ENCODE measurements around the gene SCAPER. TPM values are rescaled to one million over a fixed set of nuclear protein-coding genes. Genes with fewer than 3 reads are reported as not detected.
"Not testable (repeated sequence)": the region's sequence is repeated elsewhere in the genome, so short reads cannot be mapped to it uniquely, and the experiment has no call there.

SCAPER gene
- total RNA-seq, 2 donors from 2014 or later, result 15.2 to 17.8 TPM

DNA sequence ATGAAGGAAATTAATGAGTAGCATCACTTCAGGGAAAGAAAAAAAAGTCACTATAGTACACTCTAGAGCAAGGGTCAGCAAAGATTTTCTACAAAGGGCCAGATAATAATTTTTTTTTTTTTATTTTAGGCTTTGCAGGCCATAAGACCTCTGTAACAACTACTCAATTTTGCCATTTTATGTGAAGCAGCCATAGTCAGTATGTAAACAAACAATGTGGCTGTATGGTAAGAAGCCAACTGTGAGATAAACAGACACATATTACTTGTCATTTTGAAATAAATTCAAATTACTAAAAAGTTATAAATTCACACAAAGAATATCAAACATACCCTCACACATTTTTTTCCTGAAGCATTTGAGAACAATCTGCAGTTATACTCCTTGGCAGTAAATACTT, 40.6 kb downstream of the SCAPER start:
- Histone ChIP-seq H3K9ac (ENCODE audit: low read depth in 2 of 2, low read length in 2 of 2) (no peak overlapping the region), H3K9me3 (no peaks in the 10 kb centered on the region), H3K4me1 (no peaks in the 10 kb centered on the region), H3K27ac (no peak overlapping the region), H3K4me3 (no peak overlapping the region), H3K27me3 (no peaks in the 10 kb centered on the region), H3K36me3 (no peaks in the 10 kb centered on the region)
- intact Hi-C loops (cut with DNase I), result no loop called here
- no peak for DNase-seq
- TF ChIP-seq, protein P1, sequence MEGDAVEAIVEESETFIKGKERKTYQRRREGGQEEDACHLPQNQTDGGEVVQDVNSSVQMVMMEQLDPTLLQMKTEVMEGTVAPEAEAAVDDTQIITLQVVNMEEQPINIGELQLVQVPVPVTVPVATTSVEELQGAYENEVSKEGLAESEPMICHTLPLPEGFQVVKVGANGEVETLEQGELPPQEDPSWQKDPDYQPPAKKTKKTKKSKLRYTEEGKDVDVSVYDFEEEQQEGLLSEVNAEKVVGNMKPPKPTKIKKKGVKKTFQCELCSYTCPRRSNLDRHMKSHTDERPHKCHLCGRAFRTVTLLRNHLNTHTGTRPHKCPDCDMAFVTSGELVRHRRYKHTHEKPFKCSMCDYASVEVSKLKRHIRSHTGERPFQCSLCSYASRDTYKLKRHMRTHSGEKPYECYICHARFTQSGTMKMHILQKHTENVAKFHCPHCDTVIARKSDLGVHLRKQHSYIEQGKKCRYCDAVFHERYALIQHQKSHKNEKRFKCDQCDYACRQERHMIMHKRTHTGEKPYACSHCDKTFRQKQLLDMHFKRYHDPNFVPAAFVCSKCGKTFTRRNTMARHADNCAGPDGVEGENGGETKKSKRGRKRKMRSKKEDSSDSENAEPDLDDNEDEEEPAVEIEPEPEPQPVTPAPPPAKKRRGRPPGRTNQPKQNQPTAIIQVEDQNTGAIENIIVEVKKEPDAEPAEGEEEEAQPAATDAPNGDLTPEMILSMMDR (IDR thresholded peaks at IDR 0.05), result no peak

DNA sequence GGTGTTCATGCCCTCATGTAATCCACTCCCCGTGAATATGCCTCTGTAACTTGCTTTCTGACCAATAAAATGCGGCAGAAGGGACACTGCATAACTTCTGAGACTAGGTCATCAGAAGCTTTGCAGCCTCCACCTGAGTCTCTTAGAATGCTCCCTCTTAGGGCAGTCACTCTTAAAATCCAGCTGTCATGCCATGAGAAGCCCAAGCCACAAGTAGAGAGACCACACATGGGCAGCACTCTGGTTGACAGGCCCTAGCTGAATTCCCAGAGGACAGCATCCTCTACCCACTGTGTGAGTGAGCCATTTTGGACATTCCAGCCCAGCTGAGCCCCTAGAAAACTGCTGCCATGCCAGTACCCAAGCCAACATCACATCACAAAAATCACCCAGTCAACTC, 41.4 kb downstream of the SCAPER start:
- H3K36me3 ChIP-seq, result no peaks in the 10 kb centered on the region
- H3K27me3 ChIP-seq, result no peaks in the 10 kb centered on the region
- TF ChIP-seq, protein P1 (IDR thresholded peaks at IDR 0.05), result no peak
- no peaks in the 10 kb centered on the region for H3K4me1 ChIP-seq
- H3K9ac ChIP-seq (ENCODE audit: low read depth in 2 of 2, low read length in 2 of 2), result no peak overlapping the region
- H3K4me3 ChIP-seq, result no peak overlapping the region
- DNase-seq, result no peak
- intact Hi-C loops (cut with DNase I), result no loop called here
- no peak overlapping the region for H3K27ac ChIP-seq
- H3K9me3 ChIP-seq, result no peaks in the 10 kb centered on the region

DNA sequence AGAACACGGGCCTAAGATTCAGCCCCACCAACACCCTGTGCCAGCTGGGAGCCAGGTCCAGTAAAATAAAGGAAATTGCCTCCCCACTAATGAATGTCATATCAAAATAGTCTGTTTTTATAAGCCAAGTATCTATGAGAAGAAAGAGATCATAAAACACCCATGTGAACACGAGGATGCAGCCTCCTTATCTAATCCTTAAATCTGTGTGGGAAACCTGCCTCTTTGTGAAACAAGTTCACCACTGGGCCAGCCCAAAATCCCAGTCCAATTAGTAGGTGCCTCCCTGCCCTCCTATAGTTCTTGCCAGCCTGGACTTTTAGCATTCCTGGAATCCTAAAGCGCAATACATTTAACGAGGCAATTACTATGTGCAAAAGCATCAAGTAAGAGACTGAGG, 42.0 kb downstream of the SCAPER start:
- no peak overlapping the region for H3K9ac ChIP-seq (ENCODE audit: low read depth in 2 of 2, low read length in 2 of 2)
- H3K27ac ChIP-seq, result no peak overlapping the region
- TF ChIP-seq, protein P1 (IDR thresholded peaks at IDR 0.05), result no peak
- intact Hi-C loops (cut with DNase I), result no loop called here
- no peaks in the 10 kb centered on the region for H3K27me3 ChIP-seq
- no peaks in the 10 kb centered on the region for H3K4me1 ChIP-seq
- H3K4me3 ChIP-seq, result no peak overlapping the region
- no peaks in the 10 kb centered on the region for H3K9me3 ChIP-seq
- H3K36me3 ChIP-seq, result no peaks in the 10 kb centered on the region
- no peak for DNase-seq

DNA sequence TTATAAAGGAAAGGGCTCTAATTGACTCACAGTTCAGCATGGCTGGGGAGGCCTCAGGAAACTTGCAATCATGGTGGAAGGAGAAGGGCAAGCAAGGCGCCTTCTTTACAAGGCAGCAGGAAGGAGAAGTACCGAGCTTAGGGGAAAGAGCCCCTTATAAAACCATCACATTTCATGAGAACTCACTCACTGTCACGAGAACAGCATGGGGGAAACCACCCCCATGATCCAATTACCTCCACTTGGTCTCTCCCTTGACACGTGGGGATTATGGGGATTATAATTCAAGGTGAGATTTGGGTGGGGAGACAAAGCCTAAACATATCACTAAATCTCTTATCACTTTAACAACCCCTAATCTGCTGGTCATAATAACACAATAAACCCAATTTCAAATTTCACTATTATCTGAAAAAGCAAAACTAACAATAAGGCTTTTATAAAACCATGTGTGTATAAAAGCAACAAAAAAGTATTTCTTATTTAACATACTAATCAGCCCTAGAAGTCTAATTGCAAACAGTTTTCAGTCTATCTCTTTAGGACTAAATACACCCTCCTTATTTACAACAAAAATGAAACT, 43.2 kb downstream of the SCAPER start:
- Histone ChIP-seq H3K9me3 (no peaks in the 10 kb centered on the region), H3K4me1 (no peaks in the 10 kb centered on the region), H3K27me3 (no peaks in the 10 kb centered on the region), H3K27ac (no peak overlapping the region), H3K9ac (ENCODE audit: low read depth in 2 of 2, low read length in 2 of 2) (no peak overlapping the region), H3K36me3 (no peaks in the 10 kb centered on the region), H3K4me3 (no peak overlapping the region)
- DNase-seq, result no peak
- TF ChIP-seq, protein P1 (IDR thresholded peaks at IDR 0.05), result no peak
- intact Hi-C loops (cut with DNase I), result no loop called here

DNA sequence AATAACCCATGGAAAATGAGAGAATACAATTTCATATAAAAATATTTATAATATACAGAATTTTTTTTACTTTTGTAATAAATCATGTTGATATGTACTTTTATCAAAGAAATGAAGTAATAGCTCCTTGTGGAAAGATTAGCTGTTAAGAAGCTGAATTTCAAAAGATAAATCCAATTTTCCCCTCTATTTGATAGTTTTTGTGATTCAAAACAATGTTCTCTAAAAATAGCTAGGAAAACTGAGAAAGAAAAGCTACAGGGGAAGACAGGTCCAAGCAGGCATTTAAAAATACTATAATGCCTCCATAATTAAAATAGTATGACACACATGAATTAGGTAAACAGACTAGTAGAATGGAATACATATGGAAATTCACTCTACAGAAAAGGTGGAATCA, 44.9 kb downstream of the SCAPER start:
- H3K4me3 ChIP-seq, result no peak overlapping the region
- H3K27me3 ChIP-seq, result no peaks in the 10 kb centered on the region
- no peaks in the 10 kb centered on the region for H3K4me1 ChIP-seq
- no peak for DNase-seq
- TF ChIP-seq, protein P1 (IDR thresholded peaks at IDR 0.05), result no peak
- no peak overlapping the region for H3K9ac ChIP-seq (ENCODE audit: low read depth in 2 of 2, low read length in 2 of 2)
- H3K9me3 ChIP-seq, result no peaks in the 10 kb centered on the region
- no peaks in the 10 kb centered on the region for H3K36me3 ChIP-seq
- H3K27ac ChIP-seq, result no peak overlapping the region
- intact Hi-C loops (cut with DNase I), result no loop called here

DNA sequence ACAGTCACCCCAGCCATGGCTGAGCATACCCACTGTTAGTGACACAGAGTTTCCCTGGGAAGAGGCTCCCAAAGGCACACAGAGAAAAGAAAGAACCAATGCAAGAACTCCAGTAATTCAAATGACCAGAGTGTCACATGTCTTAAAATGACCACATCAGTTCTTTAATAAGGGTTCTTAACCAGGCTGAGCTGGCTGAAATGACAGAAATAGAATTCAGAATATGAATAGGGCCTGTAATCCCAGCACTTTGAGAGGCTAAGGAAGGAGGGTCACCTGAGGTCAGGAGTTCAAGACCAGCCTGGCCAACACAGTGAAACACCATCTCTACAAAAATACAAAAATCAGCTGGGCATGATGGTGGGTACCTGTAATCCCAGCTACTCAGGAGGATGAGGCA, 54.8 kb downstream of the SCAPER start:
- H3K9me3 ChIP-seq; H3K4me3 ChIP-seq; H3K4me1 ChIP-seq; intact Hi-C loops (cut with DNase I); H3K27ac ChIP-seq; H3K9ac ChIP-seq (ENCODE audit: low read depth in 2 of 2, low read length in 2 of 2); H3K27me3 ChIP-seq; H3K36me3 ChIP-seq; DNase-seq: not testable (repeated sequence)
